Femur (tissue), 1 donor: Measurements from ENCODE around the gene NOS1AP.

Experiments used
- DNase-seq: peaks from one replicate; pipeline ENCODE4 v3.0.0-alpha.2; 2017

Gene NOS1AP

GRCh38 chr1:162138599-162139181, 69.2 kb downstream of the NOS1AP start:
- no peak for DNase-seq

- DNase-seq = no peak
Measured at GRCh38 chr1:162139211-162139610, 69.7 kb downstream of the NOS1AP start.

GRCh38 chr1:162141281-162142054, 72.0 kb downstream of the NOS1AP start:
- DNase-seq = no peak

GRCh38 chr1:162142968-162143367, 73.5 kb downstream of the NOS1AP start:
- DNase-seq = no peak

GRCh38 chr1:162144268-162144667, 74.8 kb downstream of the NOS1AP start:
- no peak for DNase-seq

GRCh38 chr1:162144853-162145252, 75.4 kb downstream of the NOS1AP start:
- DNase-seq = no peak

- no peak for DNase-seq
Measured at GRCh38 chr1:162145280-162145965, 75.9 kb downstream of the NOS1AP start.

- no peak for DNase-seq
Measured at GRCh38 chr1:162145966-162146696, 76.6 kb downstream of the NOS1AP start.

GRCh38 chr1:162147760-162148159, 78.3 kb downstream of the NOS1AP start:
- DNase-seq = no peak

GRCh38 chr1:162150112-162150511, 80.6 kb downstream of the NOS1AP start:
- no peak for DNase-seq

- no peak for DNase-seq
Measured at GRCh38 chr1:162151900-162152829, 82.7 kb downstream of the NOS1AP start.

GRCh38 chr1:162153374-162153773, 83.9 kb downstream of the NOS1AP start:
- no peak for DNase-seq

GRCh38 chr1:162157469-162157868, 88.0 kb downstream of the NOS1AP start:
- no peak for DNase-seq

- DNase-seq = no peak
Measured at GRCh38 chr1:162158624-162159271, 89.3 kb downstream of the NOS1AP start.

GRCh38 chr1:162159515-162159914, 90.0 kb downstream of the NOS1AP start:
- DNase-seq = no peak

GRCh38 chr1:162161916-162162550, 92.5 kb downstream of the NOS1AP start:
- no peak for DNase-seq

- no peak for DNase-seq
Measured at GRCh38 chr1:162165528-162165927, 96.0 kb downstream of the NOS1AP start.

GRCh38 chr1:162166917-162167615, 97.6 kb downstream of the NOS1AP start:
- DNase-seq = no peak

- no peak for DNase-seq
Measured at GRCh38 chr1:162168261-162168660, 98.8 kb downstream of the NOS1AP start.

- no peak for DNase-seq
Measured at GRCh38 chr1:162169031-162169790, 99.7 kb downstream of the NOS1AP start.
